Peyer's patch (tissue), 4 donors: ENCODE results near the gene MYO18B.

ENCODE experiments used
- POLR2A ChIP-seq, 2 donors: fragments of 450-650 bp; IDR thresholded peaks; one replicate each; pipeline ENCODE4 v1.5.1; 2017; ENCODE audit warnings: antibody characterized with exemption in 2 of 2, mild to moderate bottlenecking in 2 of 2, moderate library complexity in 2 of 2
- TF ChIP-seq, protein P1 (sequence below), 6 experiments: fragments of 450-650 bp in 4 of 6; fragments of 200-600 bp in 2 of 6; sonication (generic) in 1 of 6; IDR thresholded peaks; one replicate each; pipeline ENCODE4 v1.5.1; 2017 to 2019; ENCODE audit warnings: antibody characterized with exemption in 6 of 6, mild to moderate bottlenecking in 3 of 6, moderate library complexity in 1 of 6

DNA sequence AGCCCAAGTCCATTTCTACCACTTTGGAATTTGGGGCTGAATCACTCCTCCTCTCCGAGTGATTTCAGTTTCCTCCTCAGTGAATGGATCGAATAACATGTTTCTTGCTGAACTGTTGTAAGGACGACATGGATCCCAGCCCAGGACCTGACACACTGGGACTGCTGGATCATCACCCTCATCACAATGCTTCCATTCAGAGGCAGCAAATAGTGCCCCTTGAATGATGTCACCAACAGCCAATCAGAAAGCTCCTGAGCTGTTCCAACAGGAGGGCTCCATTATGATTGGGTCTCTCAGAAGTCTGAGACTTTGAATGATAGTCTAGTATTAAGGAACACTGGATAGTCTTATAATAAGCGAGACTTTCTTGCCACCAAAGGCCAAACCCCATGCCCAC lies 158.9 kb downstream of the MYO18B start:
- TF ChIP-seq POLR2A (IDR thresholded peaks at IDR 0.05) = no peak
- TF ChIP-seq, protein P1, sequence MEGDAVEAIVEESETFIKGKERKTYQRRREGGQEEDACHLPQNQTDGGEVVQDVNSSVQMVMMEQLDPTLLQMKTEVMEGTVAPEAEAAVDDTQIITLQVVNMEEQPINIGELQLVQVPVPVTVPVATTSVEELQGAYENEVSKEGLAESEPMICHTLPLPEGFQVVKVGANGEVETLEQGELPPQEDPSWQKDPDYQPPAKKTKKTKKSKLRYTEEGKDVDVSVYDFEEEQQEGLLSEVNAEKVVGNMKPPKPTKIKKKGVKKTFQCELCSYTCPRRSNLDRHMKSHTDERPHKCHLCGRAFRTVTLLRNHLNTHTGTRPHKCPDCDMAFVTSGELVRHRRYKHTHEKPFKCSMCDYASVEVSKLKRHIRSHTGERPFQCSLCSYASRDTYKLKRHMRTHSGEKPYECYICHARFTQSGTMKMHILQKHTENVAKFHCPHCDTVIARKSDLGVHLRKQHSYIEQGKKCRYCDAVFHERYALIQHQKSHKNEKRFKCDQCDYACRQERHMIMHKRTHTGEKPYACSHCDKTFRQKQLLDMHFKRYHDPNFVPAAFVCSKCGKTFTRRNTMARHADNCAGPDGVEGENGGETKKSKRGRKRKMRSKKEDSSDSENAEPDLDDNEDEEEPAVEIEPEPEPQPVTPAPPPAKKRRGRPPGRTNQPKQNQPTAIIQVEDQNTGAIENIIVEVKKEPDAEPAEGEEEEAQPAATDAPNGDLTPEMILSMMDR (IDR thresholded peaks at IDR 0.05) = no peak
